Stomach (tissue), 9 donors: ENCODE results near the gene UGT2A3. TPM values are rescaled to one million over a fixed set of nuclear protein-coding genes. Genes with fewer than 3 reads are reported as not detected.

ENCODE experiments used
- DNase-seq, 2 donors: peaks; one replicate each; pipeline versions ENCODE4 v3.0.0 to v3.0.0-alpha.2; 2013 to 2019
- H3K27ac ChIP-seq, 5 donors: fragments of 200-600 bp in 4 of 5; sonication (generic) in 4 of 5; one replicate each; pipeline ENCODE4 v1.5.1; 2013 to 2019; ENCODE audit warnings: mild to moderate bottlenecking in 1 of 5, moderate library complexity in 1 of 5
- H3K27me3 ChIP-seq, 3 donors: fragments of 200-600 bp; sonication (generic); one replicate each; pipeline ENCODE4 v1.5.1; 2017 to 2019; ENCODE audit warnings: mixed run types in 1 of 3
- H3K36me3 ChIP-seq, 4 donors: fragments of 200-600 bp; sonication (generic); 1 replicate in 3 of 4; 2 replicates in 1 of 4; pipeline ENCODE4 v1.5.1; 2016 to 2019
- H3K4me1 ChIP-seq, 4 donors: fragments of 200-600 bp; sonication (generic); one replicate each; pipeline ENCODE4 v1.5.1; 2016 to 2019
- H3K4me3 ChIP-seq, 4 donors: fragments of 200-600 bp; sonication (generic) in 3 of 4; one replicate each; pipeline ENCODE4 v1.5.1; 2016 to 2019; ENCODE audit warnings: mild to moderate bottlenecking in 1 of 4
- H3K9me3 ChIP-seq, 4 donors: fragments of 200-600 bp; sonication (generic); one replicate each; pipeline ENCODE4 v1.5.1; 2016 to 2019
- CTCF ChIP-seq, 7 experiments: fragments of 450-650 bp in 4 of 7; fragments of 200-600 bp in 3 of 7; sonication (generic) in 3 of 7; IDR thresholded peaks; one replicate each; pipeline ENCODE4 v1.5.1; 2016 to 2019; ENCODE audit warnings: antibody characterized with exemption in 7 of 7, control low read depth in 2 of 7, mild to moderate bottlenecking in 1 of 7
- EP300 ChIP-seq: sonication (generic); formaldehyde crosslinking; IDR thresholded peaks from one replicate; pipeline ENCODE4 v1.6.1; 2017; ENCODE audit warnings: antibody characterized with exemption
- POLR2A ChIP-seq, 4 donors: fragments of 450-650 bp; IDR thresholded peaks; one replicate each; pipeline ENCODE4 v1.6.1; 2016; ENCODE audit warnings: antibody characterized with exemption in 4 of 4, control low read depth in 2 of 4, mild to moderate bottlenecking in 1 of 4, moderate library complexity in 1 of 4
- POLR2AphosphoS5 ChIP-seq, 3 donors: sonication (generic); formaldehyde crosslinking; IDR thresholded peaks; one replicate each; pipeline ENCODE4 v1.6.1; 2016; ENCODE audit warnings: antibody characterized with exemption in 3 of 3
- WGBS, 5 donors: extraction: QIAGEN DNeasy Blood & Tissue Kit in 3 of 5; methylation state at CpG; one replicate each; pipeline versions ENCODE4 v1.1.5 to v1.1.7; 2013 to 2018; 5-methylcytosine and 5-hydroxymethylcytosine counted together
- intact Hi-C: fragments of 100-400 bp; cut with DNase I; formaldehyde crosslinking; loops from one replicate; pipeline ENCODE4 v1.15.1; 2023; ENCODE audit warnings: low total_unique reads
- polyA plus RNA-seq, 3 donors: library from polyadenylated mRNA; stranded (reverse); fragments of 200-250 nt; gene quantifications; one replicate each; pipeline ENCODE4 v1.2.3, GENCODE V29; 2013
- total RNA-seq, 5 donors: library from RNA; depleted of rRNA; stranded (reverse); fragments of >200 nt; gene quantifications; one replicate each; pipeline versions ENCODE4 v1.1.0 to v1.2.3, GENCODE V29; 2014 to 2016
- donor health status: healthy with polysubstance abuse.
- donor health status: Bipolar disorder and iron deficiency.
- donor health status: healthy.

Gene UGT2A3
- total and polyA plus RNA-seq, 8 donors, result 0.46 to 90.1 (median 0.62) TPM; not detected in 3

GRCh38 chr4:68917016-68917415 is 34.6 kb downstream of the UGT2A3 start:
- intact Hi-C loops, result no loop called here
- no peaks in the 10 kb centered on the region for H3K27me3 ChIP-seq
- TF ChIP-seq POLR2AphosphoS5 (IDR thresholded peaks at IDR 0.05), result no peak
- no peak for TF ChIP-seq EP300
- no peak for TF ChIP-seq CTCF (IDR thresholded peaks at IDR 0.05)
- TF ChIP-seq POLR2A (IDR thresholded peaks at IDR 0.05), result no peak
- DNase-seq, result no peak
- no peak overlapping the region for H3K4me3 ChIP-seq
- H3K36me3 ChIP-seq, result no peaks in the 10 kb centered on the region
- peaks cover 0 to 2% (median 0%) of the 10 kb centered on the region in 4 donors for H3K9me3 ChIP-seq
- H3K27ac ChIP-seq, result no peak overlapping the region
- H3K4me1 ChIP-seq, result no peaks in the 10 kb centered on the region
- WGBS, 5 donors, result 88 to 96% (median 95%) methylated on average over 8 of the region's 8 CpGs

- Histone ChIP-seq H3K9me3 (no peaks in the 10 kb centered on the region), H3K36me3 (no peaks in the 10 kb centered on the region), H3K4me3 (no peak overlapping the region), H3K4me1 (peaks cover 0 to 6% (median 0%) of the 10 kb centered on the region in 4 donors), H3K27ac (no peak overlapping the region), H3K27me3 (no peaks in the 10 kb centered on the region)
- intact Hi-C loops, result no loop called here
- no peak for DNase-seq
- WGBS, 5 donors, result 34 to 66% (median 54%) methylated on average over 3 of the region's 3 CpGs
- TF ChIP-seq EP300, result no peak
- TF ChIP-seq POLR2AphosphoS5 (IDR thresholded peaks at IDR 0.05), result no peak
- no peak for TF ChIP-seq POLR2A (IDR thresholded peaks at IDR 0.05)
- TF ChIP-seq CTCF (IDR thresholded peaks at IDR 0.05), result no peak
Measured at GRCh38 chr4:68912807-68913206, 38.8 kb downstream of the UGT2A3 start.

- no peaks in the 10 kb centered on the region for H3K27me3 ChIP-seq
- no peaks in the 10 kb centered on the region for H3K36me3 ChIP-seq
- intact Hi-C loops, result no loop called here
- no peak overlapping the region for H3K4me3 ChIP-seq
- no peaks in the 10 kb centered on the region for H3K9me3 ChIP-seq
- TF ChIP-seq POLR2A (IDR thresholded peaks at IDR 0.05), result no peak
- no peak for TF ChIP-seq CTCF (IDR thresholded peaks at IDR 0.05)
- no peak for TF ChIP-seq POLR2AphosphoS5 (IDR thresholded peaks at IDR 0.05)
- TF ChIP-seq EP300, result no peak
- 69 to 80% (median 76%) methylated on average over 2 of the region's 2 CpGs for WGBS, 5 donors
- H3K4me1 ChIP-seq, result peaks cover 8 to 33% (median 15%) of the 10 kb centered on the region in 4 donors
- H3K27ac ChIP-seq, result no peak overlapping the region
- no peak for DNase-seq
Measured at GRCh38 chr4:68909385-68909784, 42.2 kb downstream of the UGT2A3 start.

- H3K4me3 ChIP-seq, result no peak overlapping the region
- H3K27ac ChIP-seq, result peak overlapping the region in 3 of 5 donors; percentile 82 to 89 (median 87)
- no peaks in the 10 kb centered on the region for H3K27me3 ChIP-seq
- DNase-seq, result no peak
- no peaks in the 10 kb centered on the region for H3K9me3 ChIP-seq
- TF ChIP-seq POLR2A (IDR thresholded peaks at IDR 0.05) (no peak), CTCF (IDR thresholded peaks at IDR 0.05) (no peak), EP300 (no peak), POLR2AphosphoS5 (IDR thresholded peaks at IDR 0.05) (no peak)
- H3K36me3 ChIP-seq, result no peaks in the 10 kb centered on the region
- intact Hi-C loops, result no loop called here
- H3K4me1 ChIP-seq, result peaks cover 14 to 40% (median 20%) of the 10 kb centered on the region in 4 donors
- WGBS, 5 donors, result 49 to 54% (median 50%) methylated on average over 3 of the region's 3 CpGs
Measured at GRCh38 chr4:68907788-68908700, 43.6 kb downstream of the UGT2A3 start.
